ENCODE measurements around the gene MAST3.

Gene MAST3

GRCh38 chr19:18053576-18054219 lies 43.9 kb upstream of the MAST3 start:
- Histone ChIP-seq H3K79me2 (ENCODE audit: insufficient read depth, low read length) (no peaks in the 10 kb centered on the region), H3K9me3 (ENCODE audit: insufficient read depth, low read length) (no peaks in the 10 kb centered on the region), H3F3A (ENCODE audit: insufficient read depth) (no peaks in the 10 kb centered on the region)

GRCh38 chr19:18055967-18056366 lies 41.6 kb upstream of the MAST3 start:
- Histone ChIP-seq H3K27ac (ENCODE audit: low read depth, low read length) (no peak overlapping the region), H2AFZ (ENCODE audit: low read depth, low read length, severe bottlenecking) (no peak overlapping the region), H3K4me3 (ENCODE audit: insufficient read depth, low read length, poor library complexity, severe bottlenecking) (no peak overlapping the region), H3K9me3 (ENCODE audit: insufficient read depth, low read length) (no peaks in the 10 kb centered on the region), H3K79me2 (ENCODE audit: insufficient read depth, low read length) (no peaks in the 10 kb centered on the region), H3K9me2 (replicated peaks; ENCODE audit: insufficient read depth, low read length) (no peaks in the 10 kb centered on the region), H3K9ac (ENCODE audit: low read length) (no peak overlapping the region), H3F3A (ENCODE audit: insufficient read depth) (no peaks in the 10 kb centered on the region), H4K20me1 (ENCODE audit: low read depth, low read length) (no peaks in the 10 kb centered on the region), H3K36me3 (ENCODE audit: low read length) (no peaks in the 10 kb centered on the region), H3K4me2 (ENCODE audit: low read depth, low read length, poor library complexity, severe bottlenecking) (no peak overlapping the region), H3K27me3 (ENCODE audit: low read length) (no peaks in the 10 kb centered on the region)
- TF ChIP-seq EZH2phosphoT487 (conservative IDR thresholded peaks at IDR 0.05; ENCODE audit: low read length) (no peak), CTCF (IDR thresholded peaks at IDR 0.05; ENCODE audit: insufficient read depth, low read length, poor library complexity, severe bottlenecking) (no peak)

More at GRCh38 chr19:18053576-18054219, 43.9 kb upstream of the MAST3 start:
- Histone ChIP-seq H3K27ac (ENCODE audit: low read depth, low read length) (no peak overlapping the region), H3K4me2 (ENCODE audit: low read depth, low read length, poor library complexity, severe bottlenecking) (no peak overlapping the region), H3K27me3 (ENCODE audit: low read length) (no peaks in the 10 kb centered on the region), H3K9ac (ENCODE audit: low read length) (no peak overlapping the region), H3K4me3 (ENCODE audit: insufficient read depth, low read length, poor library complexity, severe bottlenecking) (no peak overlapping the region), H2AFZ (ENCODE audit: low read depth, low read length, severe bottlenecking) (no peak overlapping the region), H3K9me2 (replicated peaks; ENCODE audit: insufficient read depth, low read length) (no peaks in the 10 kb centered on the region), H4K20me1 (ENCODE audit: low read depth, low read length) (no peaks in the 10 kb centered on the region), H3K36me3 (ENCODE audit: low read length) (no peaks in the 10 kb centered on the region)
- TF ChIP-seq CTCF (IDR thresholded peaks at IDR 0.05; ENCODE audit: insufficient read depth, low read length, poor library complexity, severe bottlenecking) (no peak), EZH2phosphoT487 (conservative IDR thresholded peaks at IDR 0.05; ENCODE audit: low read length) (no peak)

- Histone ChIP-seq H4K20me1 (ENCODE audit: low read depth, low read length) (no peaks in the 10 kb centered on the region), H3K4me3 (ENCODE audit: insufficient read depth, low read length, poor library complexity, severe bottlenecking) (no peak overlapping the region), H3K9me3 (ENCODE audit: insufficient read depth, low read length) (no peaks in the 10 kb centered on the region), H3F3A (ENCODE audit: insufficient read depth) (no peaks in the 10 kb centered on the region), H3K79me2 (ENCODE audit: insufficient read depth, low read length) (no peaks in the 10 kb centered on the region), H3K9me2 (replicated peaks; ENCODE audit: insufficient read depth, low read length) (no peaks in the 10 kb centered on the region), H2AFZ (ENCODE audit: low read depth, low read length, severe bottlenecking) (no peak overlapping the region), H3K27me3 (ENCODE audit: low read length) (no peaks in the 10 kb centered on the region), H3K4me2 (ENCODE audit: low read depth, low read length, poor library complexity, severe bottlenecking) (no peak overlapping the region), H3K27ac (ENCODE audit: low read depth, low read length) (no peak overlapping the region), H3K36me3 (ENCODE audit: low read length) (no peaks in the 10 kb centered on the region), H3K9ac (ENCODE audit: low read length) (no peak overlapping the region)
- TF ChIP-seq CTCF (IDR thresholded peaks at IDR 0.05; ENCODE audit: insufficient read depth, low read length, poor library complexity, severe bottlenecking) (no peak), EZH2phosphoT487 (conservative IDR thresholded peaks at IDR 0.05; ENCODE audit: low read length) (no peak)
Observed at GRCh38 chr19:18057557-18057956, 40.0 kb upstream of the MAST3 start.

Measured in SU-DHL-6 (cell line).